Subcutaneous adipose tissue (tissue), 4 donors: ENCODE data around the gene CCDC83. TPM values are rescaled to one million over a fixed set of nuclear protein-coding genes. Genes with fewer than 3 reads are reported as not detected.

Experiments used
- total RNA-seq, 4 donors: library from RNA; depleted of rRNA; stranded (reverse); fragments of >200 nt; gene quantifications; one replicate each; pipeline ENCODE4 v1.1.0, GENCODE V29; 2016
- TF ChIP-seq, protein P1 (sequence below): fragments of 450-650 bp; IDR thresholded peaks from one replicate; pipeline ENCODE4 v1.5.1; 2016; ENCODE audit warnings: low read depth, mild to moderate bottlenecking, control low read depth, antibody characterized with exemption, moderate library complexity

The CCDC83 gene
- total RNA-seq, 4 donors from 2014 or later, result not detected

DNA sequence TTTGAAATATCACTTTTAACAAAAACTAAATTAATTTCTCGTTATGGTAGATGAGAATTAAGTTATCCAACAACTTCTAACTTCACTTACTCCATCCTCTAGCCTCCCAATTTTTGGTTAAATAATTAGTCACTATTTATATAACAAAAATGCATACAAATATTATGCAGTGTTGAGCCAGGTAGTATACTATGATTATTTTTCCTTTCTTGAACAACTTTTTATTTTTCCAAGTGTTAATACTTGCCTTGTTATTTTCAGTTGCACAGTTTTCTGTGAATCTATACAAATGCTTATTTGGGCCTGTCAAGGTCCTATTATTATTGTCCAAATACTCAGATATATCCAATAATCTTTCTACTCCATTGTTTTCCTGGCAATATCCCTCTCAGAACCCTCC lies 19.9 kb upstream of the CCDC83 start:
- TF ChIP-seq, protein P1, sequence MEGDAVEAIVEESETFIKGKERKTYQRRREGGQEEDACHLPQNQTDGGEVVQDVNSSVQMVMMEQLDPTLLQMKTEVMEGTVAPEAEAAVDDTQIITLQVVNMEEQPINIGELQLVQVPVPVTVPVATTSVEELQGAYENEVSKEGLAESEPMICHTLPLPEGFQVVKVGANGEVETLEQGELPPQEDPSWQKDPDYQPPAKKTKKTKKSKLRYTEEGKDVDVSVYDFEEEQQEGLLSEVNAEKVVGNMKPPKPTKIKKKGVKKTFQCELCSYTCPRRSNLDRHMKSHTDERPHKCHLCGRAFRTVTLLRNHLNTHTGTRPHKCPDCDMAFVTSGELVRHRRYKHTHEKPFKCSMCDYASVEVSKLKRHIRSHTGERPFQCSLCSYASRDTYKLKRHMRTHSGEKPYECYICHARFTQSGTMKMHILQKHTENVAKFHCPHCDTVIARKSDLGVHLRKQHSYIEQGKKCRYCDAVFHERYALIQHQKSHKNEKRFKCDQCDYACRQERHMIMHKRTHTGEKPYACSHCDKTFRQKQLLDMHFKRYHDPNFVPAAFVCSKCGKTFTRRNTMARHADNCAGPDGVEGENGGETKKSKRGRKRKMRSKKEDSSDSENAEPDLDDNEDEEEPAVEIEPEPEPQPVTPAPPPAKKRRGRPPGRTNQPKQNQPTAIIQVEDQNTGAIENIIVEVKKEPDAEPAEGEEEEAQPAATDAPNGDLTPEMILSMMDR, result no peak

DNA sequence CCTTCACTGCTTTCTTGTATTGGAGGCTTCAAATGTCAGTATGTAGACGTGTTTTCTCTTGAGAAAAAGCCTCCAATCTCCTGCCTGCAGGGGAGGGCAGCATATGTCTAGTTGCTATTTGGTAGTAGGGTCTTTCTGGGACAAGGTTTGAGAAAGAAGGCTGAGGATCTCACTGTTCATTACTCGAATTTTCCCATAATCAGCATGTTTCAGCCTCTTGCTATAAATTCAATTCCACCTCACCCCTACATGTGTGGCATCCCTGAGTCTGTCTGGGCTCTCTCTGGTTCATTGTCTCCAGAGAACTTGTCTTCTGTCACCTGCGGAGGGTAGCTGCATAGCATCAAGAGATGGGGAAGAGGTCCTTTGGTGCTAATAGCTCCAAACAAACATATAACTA lies 19.5 kb upstream of the CCDC83 start:
- TF ChIP-seq, protein P1, result no peak

DNA sequence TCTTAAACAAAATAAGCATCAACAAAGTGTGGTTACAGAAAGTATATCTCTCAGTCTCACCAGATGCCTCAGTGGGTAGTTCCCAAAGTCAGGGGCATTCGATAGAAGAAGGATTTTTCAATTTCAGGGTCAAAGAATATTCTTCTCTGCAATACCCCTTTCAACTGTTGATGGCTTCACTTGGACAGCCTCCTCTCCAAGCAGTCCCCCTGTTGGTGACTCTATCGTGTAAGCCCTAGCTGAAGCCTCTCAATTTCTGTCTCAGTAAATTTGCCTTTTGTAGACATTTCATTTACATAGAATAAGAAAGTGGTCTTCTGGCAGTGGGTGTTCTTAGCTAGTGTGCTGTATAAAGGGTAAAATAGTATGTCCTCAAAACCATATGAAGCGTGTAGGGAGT lies 11.3 kb upstream of the CCDC83 start:
- TF ChIP-seq, protein P1, result no peak

DNA sequence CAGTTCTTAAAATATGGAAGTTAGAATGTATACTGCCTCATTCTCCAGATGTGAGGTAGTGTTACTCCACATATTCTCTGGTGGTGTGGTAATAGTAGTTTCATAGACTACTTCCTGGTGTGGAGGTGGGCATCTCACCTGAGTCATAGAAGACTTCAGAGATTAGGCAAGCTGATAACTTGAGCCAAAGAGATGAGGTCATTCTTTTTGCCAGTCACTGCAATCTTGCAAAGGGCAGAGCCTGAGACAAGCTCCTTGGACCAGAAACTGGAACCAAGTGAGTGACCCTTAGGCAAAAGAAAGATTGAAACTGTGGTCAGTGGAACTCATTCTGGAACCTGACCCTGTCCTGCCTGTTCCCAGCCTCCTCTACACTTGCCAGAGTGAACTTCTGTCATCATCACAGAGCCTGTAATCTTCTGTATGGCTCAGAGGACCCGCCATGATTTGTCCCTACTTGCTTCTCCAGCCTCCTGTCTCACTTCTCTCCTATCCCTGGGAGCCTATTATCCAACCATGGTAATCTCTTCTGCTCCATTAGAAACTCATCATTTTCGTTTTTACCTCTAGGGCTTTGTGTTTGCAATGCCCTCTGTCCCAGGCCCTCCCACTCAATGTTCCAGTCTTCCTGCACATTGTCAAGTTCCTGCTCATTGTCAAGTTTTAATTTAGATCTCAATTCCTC lies 10.6 kb upstream of the CCDC83 start:
- TF ChIP-seq, protein P1, result no peak

DNA sequence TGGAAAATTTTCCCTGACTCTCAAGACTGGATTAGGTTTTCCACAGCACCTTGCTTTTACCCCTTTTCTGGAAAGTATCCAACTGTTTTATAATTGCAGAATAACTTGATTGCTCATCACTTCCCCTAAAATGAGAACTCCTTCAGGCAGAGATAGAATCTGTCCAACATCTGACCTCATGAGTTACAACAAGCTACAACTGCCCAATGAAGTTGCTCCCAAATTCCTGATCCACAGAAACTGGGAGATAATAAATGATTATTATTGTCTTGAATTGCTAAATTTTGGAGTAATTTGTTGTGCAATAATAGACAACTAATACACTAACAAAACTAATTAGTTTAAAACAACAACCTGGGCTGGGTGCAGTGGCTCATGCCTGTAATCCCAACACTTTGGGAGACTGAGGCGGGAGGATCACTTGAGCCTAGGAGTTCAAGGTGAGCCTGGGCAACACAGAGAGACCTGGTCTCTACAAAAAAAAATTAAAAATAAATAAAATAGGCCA lies 10.0 kb upstream of the CCDC83 start:
- TF ChIP-seq, protein P1, result no peak

DNA sequence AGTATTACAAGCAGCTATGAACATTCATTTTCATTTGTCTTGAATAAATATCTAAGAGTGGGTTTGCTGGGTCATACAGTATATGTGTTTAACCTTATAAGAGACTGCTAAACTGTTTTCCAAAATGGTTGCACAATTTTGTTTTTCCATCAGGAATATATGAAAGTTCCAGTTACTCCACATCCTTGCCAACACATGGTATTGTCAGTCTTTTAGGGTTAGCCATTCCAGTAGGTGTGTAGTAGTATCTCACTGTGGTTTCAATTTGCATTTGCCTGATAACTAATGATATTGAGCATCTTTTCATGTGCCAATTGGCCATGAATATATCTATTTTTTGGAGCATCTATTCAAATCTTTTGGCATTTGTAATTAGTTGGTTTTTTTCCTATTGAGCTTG lies 7.7 kb upstream of the CCDC83 start:
- TF ChIP-seq, protein P1, result no peak

DNA sequence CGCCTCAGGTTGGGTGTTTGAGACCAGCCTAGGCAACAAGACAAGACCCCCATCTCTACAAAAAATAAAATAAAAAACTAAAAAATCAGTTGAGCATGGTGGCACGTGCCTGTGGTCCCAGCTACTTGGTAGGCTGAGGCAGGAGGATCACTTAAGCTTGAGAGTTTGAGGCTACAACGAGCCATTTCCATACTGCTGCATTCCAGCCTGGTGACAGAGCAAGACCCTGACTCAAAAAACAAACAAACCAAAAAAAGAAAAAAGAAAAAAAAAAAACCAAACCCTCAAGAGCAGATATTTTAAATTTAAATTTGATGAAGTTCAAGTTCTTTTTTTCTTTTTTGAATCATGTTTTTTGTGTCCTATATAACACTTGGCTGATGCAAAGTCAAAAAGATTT lies 7.2 kb upstream of the CCDC83 start:
- TF ChIP-seq, protein P1, result no peak
